Kidney (tissue), 14 donors: ENCODE results near the gene SRPK2. TPM values are rescaled to one million over a fixed set of nuclear protein-coding genes. Genes with fewer than 3 reads are reported as not detected.

Experiments used
- DNase-seq, 5 donors: peaks; one replicate each; pipeline ENCODE4 v3.0.0-alpha.2; 2013 to 2020
- FAIRE-seq: peaks from 2 replicates; lab custom pipeline; 2012; peaks lifted over from hg19 to GRCh38; lab: Jason Lieb, UNC
- H3K27ac ChIP-seq, 2 donors: one replicate each; pipeline ENCODE4 v1.7.0; 2013; ENCODE audit warnings: low read depth in 2 of 2, low read length in 2 of 2, inconsistent platforms in 1 of 2
- H3K27me3 ChIP-seq: one replicate; pipeline ENCODE4 v1.7.1; 2013; ENCODE audit warnings: low read length, inconsistent platforms; ENCODE audit not compliant: control insufficient read depth, insufficient read depth
- H3K36me3 ChIP-seq, 3 donors: one replicate each; pipeline versions ENCODE4 v1.7.0 to v1.7.1; 2013; ENCODE audit warnings: low read length in 3 of 3, control low read depth in 1 of 3, inconsistent platforms in 1 of 3; ENCODE audit not compliant: insufficient read depth in 3 of 3, control insufficient read depth in 2 of 3
- H3K4me1 ChIP-seq, 3 donors: one replicate each; pipeline versions ENCODE4 v1.7.0 to v1.7.1; 2013; ENCODE audit warnings: low read length in 3 of 3, inconsistent platforms in 1 of 3, low read depth in 1 of 3; ENCODE audit not compliant: control insufficient read depth in 2 of 3, insufficient read depth in 2 of 3
- H3K4me3 ChIP-seq, 3 donors: one replicate each; pipeline versions ENCODE4 v1.7.0 to v1.8.1; 2013; ENCODE audit warnings: low read length in 3 of 3, control low read depth in 1 of 3, inconsistent platforms in 1 of 3
- H3K9ac ChIP-seq, 3 donors: one replicate each; pipeline versions ENCODE4 v1.7.0 to v1.7.1; 2013; ENCODE audit warnings: low read length in 3 of 3, control low read depth in 1 of 3, inconsistent platforms in 1 of 3
- H3K9me3 ChIP-seq, 3 donors: one replicate each; pipeline versions ENCODE4 v1.7.0 to v1.7.1; 2013; ENCODE audit warnings: low read length in 3 of 3, control low read depth in 1 of 3, inconsistent platforms in 1 of 3; ENCODE audit not compliant: control insufficient read depth in 2 of 3, insufficient read depth in 1 of 3
- intact Hi-C: fragments of 100-400 bp; cut with DNase I; formaldehyde crosslinking; loops from one replicate; pipeline ENCODE4 v1.11.1; 2022
- polyA plus RNA-seq: library from polyadenylated mRNA; stranded (reverse); fragments of 350-450 nt; fragmentation: Illumina TruSeq; extraction: RNeasy Lipid Tissue Mini Kit (QIAGEN cat#74804); gene quantifications from one replicate; pipeline ENCODE4 v1.2.3, GENCODE V29; 2014; ENCODE audit warnings: low read depth, low replicate concordance; ENCODE audit not compliant: insufficient read depth
- total RNA-seq: library from RNA; stranded (reverse); fragmentation: NEBNext Ultra II Directional; extraction: Animal tissue kit (Norgen Biotek cat#: 25700); gene quantifications from one replicate; pipeline ENCODE4 v1.2.1, GENCODE V29; 2021
- TF ChIP-seq, protein P1 (sequence below): IDR thresholded peaks from 3 replicates; pipeline ENCODE4 v1.5.1; 2012; ENCODE audit warnings: mild to moderate bottlenecking, moderate library complexity, borderline replicate concordance; ENCODE audit not compliant: insufficient read depth; ENCODE audit errors: extremely low read depth
- donor health status: control.
- donor health status: control.
- donor health status: control.
- donor health status: control.
- donor health status: control.
- donor health status: DM: yes; HTN: yes; CAD: no.
- donor health status: Normal renal cell carcinoma (clear cell type).

SRPK2 gene
- total and polyA plus RNA-seq, 2 donors from 2014 or later: 9.9 to 43.1 TPM

DNA sequence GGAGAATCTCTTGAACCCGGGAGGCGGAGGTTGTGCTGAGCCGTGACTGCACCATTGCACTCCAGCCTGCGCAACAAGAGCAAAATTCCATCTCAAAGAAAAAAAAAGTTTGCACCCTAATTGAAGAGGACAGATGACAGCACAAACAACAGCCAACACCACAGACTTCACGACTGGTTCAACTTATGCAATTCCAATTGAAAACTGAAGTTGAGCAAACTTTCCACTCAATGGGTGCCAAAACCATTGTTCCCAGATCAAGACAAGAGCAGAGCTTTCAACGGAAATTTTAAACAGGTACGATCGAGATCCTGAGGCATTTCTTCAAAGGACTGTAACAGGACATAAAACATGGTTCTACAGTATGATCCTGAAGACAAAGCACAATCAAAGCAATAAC is 225.0 kb downstream of the SRPK2 start:
- intact Hi-C loops: no loop called here
- no peak overlapping the region for H3K9ac ChIP-seq
- DNase-seq (no peak), FAIRE-seq (no peak)
- H3K9me3 ChIP-seq: no peaks in the 10 kb centered on the region
- H3K36me3 ChIP-seq: peaks cover 0 to 9% (median 2%) of the 10 kb centered on the region in 3 donors
- H3K27me3 ChIP-seq: no peaks in the 10 kb centered on the region
- no peak overlapping the region for H3K4me3 ChIP-seq
- H3K4me1 ChIP-seq: no peaks in the 10 kb centered on the region
- TF ChIP-seq, protein P1, sequence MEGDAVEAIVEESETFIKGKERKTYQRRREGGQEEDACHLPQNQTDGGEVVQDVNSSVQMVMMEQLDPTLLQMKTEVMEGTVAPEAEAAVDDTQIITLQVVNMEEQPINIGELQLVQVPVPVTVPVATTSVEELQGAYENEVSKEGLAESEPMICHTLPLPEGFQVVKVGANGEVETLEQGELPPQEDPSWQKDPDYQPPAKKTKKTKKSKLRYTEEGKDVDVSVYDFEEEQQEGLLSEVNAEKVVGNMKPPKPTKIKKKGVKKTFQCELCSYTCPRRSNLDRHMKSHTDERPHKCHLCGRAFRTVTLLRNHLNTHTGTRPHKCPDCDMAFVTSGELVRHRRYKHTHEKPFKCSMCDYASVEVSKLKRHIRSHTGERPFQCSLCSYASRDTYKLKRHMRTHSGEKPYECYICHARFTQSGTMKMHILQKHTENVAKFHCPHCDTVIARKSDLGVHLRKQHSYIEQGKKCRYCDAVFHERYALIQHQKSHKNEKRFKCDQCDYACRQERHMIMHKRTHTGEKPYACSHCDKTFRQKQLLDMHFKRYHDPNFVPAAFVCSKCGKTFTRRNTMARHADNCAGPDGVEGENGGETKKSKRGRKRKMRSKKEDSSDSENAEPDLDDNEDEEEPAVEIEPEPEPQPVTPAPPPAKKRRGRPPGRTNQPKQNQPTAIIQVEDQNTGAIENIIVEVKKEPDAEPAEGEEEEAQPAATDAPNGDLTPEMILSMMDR: no peak
- H3K27ac ChIP-seq: no peak overlapping the region

DNA sequence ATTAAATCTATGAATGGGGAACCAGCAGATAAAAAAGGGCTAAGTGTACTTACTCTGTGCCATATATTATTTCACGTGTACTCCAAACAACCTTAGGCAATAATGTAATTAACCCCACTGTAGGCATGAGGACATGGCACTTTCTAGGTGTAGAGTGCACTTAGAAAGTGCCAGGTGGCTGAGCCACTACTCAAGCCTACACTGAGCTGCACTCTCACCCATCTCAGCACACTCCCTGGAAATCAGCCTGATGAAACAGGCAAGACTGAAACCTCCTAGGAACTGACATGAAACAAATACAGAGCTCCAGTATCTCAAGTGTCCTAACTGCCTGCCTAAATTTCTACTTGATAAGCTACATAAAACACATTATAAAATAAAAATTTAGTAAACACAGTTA is 227.4 kb downstream of the SRPK2 start:
- H3K4me1 ChIP-seq: no peaks in the 10 kb centered on the region
- DNase-seq: no peak
- H3K36me3 ChIP-seq: peaks cover 0 to 9% (median 2%) of the 10 kb centered on the region in 3 donors
- H3K9ac ChIP-seq: no peak overlapping the region
- H3K27me3 ChIP-seq: no peaks in the 10 kb centered on the region
- intact Hi-C loops: no loop called here
- H3K9me3 ChIP-seq: no peaks in the 10 kb centered on the region
- no peak for FAIRE-seq
- H3K4me3 ChIP-seq: no peak overlapping the region
- TF ChIP-seq, protein P1: no peak
- no peak overlapping the region for H3K27ac ChIP-seq

DNA sequence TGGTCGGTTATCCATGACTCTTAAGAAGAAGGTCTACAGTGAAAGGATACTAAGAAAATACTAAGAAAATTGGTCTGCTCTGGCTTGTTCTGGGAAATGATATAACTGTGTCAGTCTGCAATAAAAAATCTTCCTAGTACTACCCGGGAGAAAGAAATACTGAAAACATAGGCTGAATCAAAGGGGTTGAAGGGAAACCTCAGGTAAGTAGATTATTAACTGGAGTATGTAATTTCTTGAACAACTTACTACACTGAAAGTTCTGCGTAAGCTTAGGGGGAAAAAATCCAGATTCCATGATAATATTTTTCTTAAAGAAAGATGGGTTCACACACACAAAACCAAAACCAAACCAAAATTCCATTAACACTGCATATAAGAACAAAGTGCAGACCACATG is 231.4 kb downstream of the SRPK2 start:
- TF ChIP-seq, protein P1: no peak
- Histone ChIP-seq H3K36me3 (peaks cover 0 to 5% (median 0%) of the 10 kb centered on the region in 3 donors), H3K4me3 (no peak overlapping the region), H3K27me3 (no peaks in the 10 kb centered on the region), H3K9ac (no peak overlapping the region), H3K27ac (no peak overlapping the region), H3K4me1 (no peaks in the 10 kb centered on the region), H3K9me3 (no peaks in the 10 kb centered on the region)
- no peak for DNase-seq
- intact Hi-C loops: no loop called here
- FAIRE-seq: no peak

DNA sequence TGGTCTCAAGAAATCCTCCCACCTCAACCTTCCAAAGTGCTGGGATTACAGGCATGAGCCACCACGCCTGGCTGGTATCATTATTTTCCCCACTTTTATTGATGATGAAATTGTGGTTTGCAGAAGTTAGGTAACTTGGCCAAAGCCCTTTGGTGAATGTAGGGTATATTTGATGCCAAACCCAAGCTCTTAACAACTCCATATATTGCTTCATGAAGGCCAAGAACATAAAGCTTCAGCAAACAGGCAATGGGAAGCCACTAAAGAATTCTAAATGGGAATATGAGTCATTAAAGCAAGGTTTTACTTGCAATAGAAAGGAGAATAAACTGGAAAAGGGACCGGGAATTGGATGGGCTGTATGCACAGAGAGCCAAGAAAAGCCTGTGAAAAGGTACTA is 232.0 kb downstream of the SRPK2 start:
- Histone ChIP-seq H3K4me3 (no peak overlapping the region), H3K4me1 (no peaks in the 10 kb centered on the region), H3K9ac (no peak overlapping the region), H3K36me3 (peaks cover 0 to 5% (median 0%) of the 10 kb centered on the region in 3 donors), H3K27me3 (no peaks in the 10 kb centered on the region), H3K9me3 (no peaks in the 10 kb centered on the region), H3K27ac (no peak overlapping the region)
- intact Hi-C loops: no loop called here
- TF ChIP-seq, protein P1: no peak
- DNase-seq (no peak), FAIRE-seq (no peak)
